Natural killer cell treated with Interleukin-12 subunit alpha and Interleukin-12 subunit beta and Interleukin-15 and Interleukin-18, amount 100 ng/mL, for 72 hours (primary cell): ENCODE measurements around the gene PLXNB2. TPM values are rescaled to one million over a fixed set of nuclear protein-coding genes. Genes with fewer than 3 reads are reported as not detected.
"Not testable (repeated sequence)": the region's sequence is repeated elsewhere in the genome, so short reads cannot be mapped to it uniquely, and the experiment has no call there.

Source experiments
- ATAC-seq, 2 donors: fragments of 150-1000 bp; cut with Tn5 transposase in 1 of 2; sonication (Bioruptor Pico), chemical (Tn5 transposase) in 1 of 2; 2 replicates each; pipeline ENCODE4 v1.10.0; 2021
- DNase-seq: peaks from one replicate; pipeline ENCODE4 v3.0.0; 2022; ENCODE audit warnings: low spot score
- H3K27ac Mint-ChIP-seq, 2 donors: 1 replicate in 1 of 2; 2 replicates in 1 of 2; pipeline ENCODE4 v1.8.0; 2022; ENCODE audit warnings: mixed read lengths in 2 of 2, mild to moderate bottlenecking in 1 of 2, moderate library complexity in 1 of 2
- H3K27me3 Mint-ChIP-seq, 2 donors: 1 replicate in 1 of 2; 2 replicates in 1 of 2; pipeline ENCODE4 v1.8.0; 2022; ENCODE audit warnings: mixed read lengths in 2 of 2
- H3K36me3 Mint-ChIP-seq: one replicate; pipeline ENCODE4 v1.8.0; 2022; ENCODE audit warnings: mixed read lengths
- H3K4me1 Mint-ChIP-seq, 2 donors: 1 replicate in 1 of 2; 2 replicates in 1 of 2; pipeline ENCODE4 v1.8.0; 2022; ENCODE audit warnings: low read depth in 2 of 2, mixed read lengths in 2 of 2, mild to moderate bottlenecking in 1 of 2
- H3K4me3 Mint-ChIP-seq: one replicate; pipeline ENCODE4 v1.8.0; 2022; ENCODE audit warnings: mixed read lengths
- H3K9me3 Mint-ChIP-seq: 2 replicates; pipeline ENCODE4 v1.8.0; 2022; ENCODE audit warnings: mixed read lengths
- total RNA-seq, 2 donors: library from RNA; stranded (reverse); gene quantifications; one replicate each; pipeline ENCODE4 v1.2.3, GENCODE V29; 2022

Gene PLXNB2
- total RNA-seq, 2 donors from 2014 or later: 4.4 to 5.5 TPM

DNA sequence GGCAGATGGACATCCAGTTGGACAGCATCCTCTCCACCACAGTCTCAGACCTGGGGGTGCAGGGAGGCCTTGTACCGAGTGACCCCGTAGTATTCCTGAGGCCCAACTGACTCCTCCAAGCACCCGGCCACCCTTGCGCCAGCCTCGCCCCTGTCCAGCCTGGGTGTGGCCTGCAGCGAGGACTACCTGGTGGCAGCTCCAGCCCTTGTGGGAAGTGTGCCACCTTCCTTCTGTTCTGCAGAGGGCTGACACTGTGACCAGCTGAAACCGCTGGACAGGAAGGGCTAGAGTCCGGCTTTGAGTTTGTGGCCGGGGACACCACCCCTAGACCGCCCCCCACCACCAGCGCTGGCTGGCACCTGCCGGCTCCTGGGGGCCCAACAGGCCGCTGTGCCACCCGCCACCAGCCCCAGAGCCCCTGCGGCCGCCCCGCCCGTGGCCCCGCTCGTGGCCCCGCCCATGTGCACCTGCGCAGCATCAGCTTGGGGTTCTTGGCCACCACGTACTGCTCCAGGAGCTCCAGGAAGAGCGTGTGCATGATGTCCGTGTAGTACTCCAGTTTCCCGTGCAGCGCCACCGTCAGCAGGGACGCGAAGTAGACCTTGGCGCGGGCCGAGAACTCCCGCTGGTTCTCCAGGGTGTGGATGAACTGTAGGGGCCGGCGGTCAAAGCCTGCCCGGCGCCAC lies 27.3 kb downstream of the PLXNB2 start:
- no peaks in the 10 kb centered on the region for H3K27me3 Mint-ChIP-seq
- no peak overlapping the region for H3K27ac Mint-ChIP-seq
- ATAC-seq (no peak), DNase-seq (no peak)
- H3K9me3 Mint-ChIP-seq: no peaks in the 10 kb centered on the region
- no peaks in the 10 kb centered on the region for H3K36me3 Mint-ChIP-seq
- no peaks in the 10 kb centered on the region for H3K4me1 Mint-ChIP-seq
- no peak overlapping the region for H3K4me3 Mint-ChIP-seq

DNA sequence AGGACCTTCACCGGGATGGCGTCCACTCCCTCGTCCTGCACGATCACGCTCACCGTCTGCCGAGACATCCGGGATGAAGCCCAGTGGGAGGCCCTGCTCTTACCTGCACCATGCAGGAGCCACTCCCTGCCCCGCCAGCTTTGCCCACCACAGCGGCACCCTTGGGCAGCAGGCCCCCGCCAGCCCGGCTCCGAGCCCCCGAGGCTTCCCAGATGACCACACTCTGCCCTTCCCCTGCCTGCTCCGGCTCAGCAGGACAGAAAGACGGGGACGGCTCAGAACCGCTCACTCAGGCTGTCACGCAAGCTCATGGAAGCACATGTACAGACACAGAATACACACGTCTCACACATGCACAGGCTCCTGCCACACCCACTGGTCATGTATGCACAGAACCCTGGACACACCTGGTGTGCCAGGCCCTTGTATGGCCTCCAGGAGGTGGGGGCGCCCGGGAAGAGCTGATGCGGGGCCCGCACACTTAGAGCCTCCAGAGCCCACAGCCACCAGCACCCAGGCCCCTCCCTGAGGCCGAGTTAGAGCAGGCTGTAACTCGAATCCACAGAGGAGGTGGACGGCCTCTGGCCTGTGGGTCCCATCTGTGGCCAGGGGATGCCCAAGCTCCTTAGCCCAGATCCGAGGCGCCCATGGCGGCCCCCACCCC lies 28.4 kb downstream of the PLXNB2 start:
- Mint-ChIP-seq H3K36me3 (no peaks in the 10 kb centered on the region), H3K4me3 (no peak overlapping the region), H3K4me1 (no peaks in the 10 kb centered on the region), H3K9me3 (no peaks in the 10 kb centered on the region), H3K27ac (no peak overlapping the region), H3K27me3 (peaks cover 0 to under 1% of the 10 kb centered on the region in 2 donors)
- DNase-seq (no peak), ATAC-seq (no peak)

DNA sequence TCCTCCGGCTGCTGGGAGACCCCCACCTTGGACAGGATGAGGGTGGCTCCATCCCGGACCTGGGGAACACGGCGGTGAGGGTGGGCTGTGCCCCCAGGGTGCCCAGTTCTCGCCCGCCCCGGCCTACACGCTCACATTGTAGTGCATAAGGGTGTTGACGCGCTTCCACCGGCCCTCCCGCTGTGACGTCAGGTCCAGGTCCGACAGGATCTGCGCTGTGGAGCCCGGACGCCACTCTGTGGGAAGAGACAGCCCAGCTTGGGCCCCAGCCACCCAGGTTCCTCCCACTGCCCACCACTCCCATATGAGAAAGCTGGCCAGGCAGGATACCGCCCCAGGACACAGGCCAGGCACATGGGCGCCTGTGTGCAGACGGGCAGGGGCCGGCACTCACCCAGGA lies 29.0 kb downstream of the PLXNB2 start:
- H3K27ac Mint-ChIP-seq: no peak overlapping the region
- H3K4me1 Mint-ChIP-seq: no peaks in the 10 kb centered on the region
- no peak overlapping the region for H3K4me3 Mint-ChIP-seq
- H3K27me3 Mint-ChIP-seq: peaks cover 0 to 2% of the 10 kb centered on the region in 2 donors
- no peaks in the 10 kb centered on the region for H3K36me3 Mint-ChIP-seq
- no peaks in the 10 kb centered on the region for H3K9me3 Mint-ChIP-seq
- ATAC-seq (no peak), DNase-seq (no peak)

DNA sequence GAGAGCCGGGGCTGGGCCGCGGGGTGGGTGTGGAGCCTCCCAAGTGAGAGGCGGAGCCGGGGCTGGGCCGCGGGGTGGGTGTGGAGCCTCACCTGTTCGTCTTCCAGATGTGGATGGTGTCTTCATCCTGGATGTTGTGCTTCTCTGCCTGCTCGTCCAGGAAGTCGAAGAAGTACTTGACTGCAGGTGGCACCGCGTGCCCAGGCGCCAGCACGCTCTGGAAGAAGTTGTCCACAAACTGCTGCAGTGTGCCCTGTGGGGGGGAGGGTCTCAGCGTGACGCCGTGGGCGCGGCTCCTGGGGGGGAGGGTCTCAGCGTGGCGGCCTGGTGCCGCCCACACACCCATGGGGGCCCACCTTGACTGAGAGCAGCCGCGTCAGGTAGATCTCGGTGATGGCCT lies 29.7 kb downstream of the PLXNB2 start:
- H3K27ac Mint-ChIP-seq: no peak overlapping the region
- no peaks in the 10 kb centered on the region for H3K36me3 Mint-ChIP-seq
- H3K9me3 Mint-ChIP-seq: no peaks in the 10 kb centered on the region
- no peak overlapping the region for H3K4me3 Mint-ChIP-seq
- no peaks in the 10 kb centered on the region for H3K4me1 Mint-ChIP-seq
- H3K27me3 Mint-ChIP-seq: peaks cover 0 to 2% of the 10 kb centered on the region in 2 donors
- ATAC-seq: no peak
- no peak for DNase-seq

DNA sequence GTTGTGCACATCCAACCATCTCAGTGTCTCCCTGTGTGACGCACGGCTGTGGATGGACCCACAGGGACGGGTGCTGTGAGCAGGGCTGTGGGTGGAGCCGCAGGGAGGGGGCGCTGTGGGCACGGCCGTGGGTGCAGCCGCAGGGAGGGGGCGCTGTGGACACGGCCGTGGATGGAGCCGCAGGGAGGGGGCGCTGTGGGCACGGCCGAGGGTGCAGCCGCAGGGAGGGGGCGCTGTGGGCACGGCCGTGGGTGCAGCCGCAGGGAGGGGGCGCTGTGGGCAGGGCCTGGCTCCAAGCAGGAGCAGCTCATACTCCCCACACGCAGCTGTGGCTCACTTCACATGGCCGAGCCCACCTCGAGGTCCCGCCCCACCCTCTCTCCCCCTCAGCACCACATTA lies 31.3 kb downstream of the PLXNB2 start:
- no peaks in the 10 kb centered on the region for H3K9me3 Mint-ChIP-seq
- ATAC-seq (peak; percentile 69 to 72), DNase-seq (no peak)
- H3K36me3 Mint-ChIP-seq: no peaks in the 10 kb centered on the region
- no peaks in the 10 kb centered on the region for H3K4me1 Mint-ChIP-seq
- H3K27me3 Mint-ChIP-seq: peaks cover 0 to 2% of the 10 kb centered on the region in 2 donors
- no peak overlapping the region for H3K27ac Mint-ChIP-seq
- no peak overlapping the region for H3K4me3 Mint-ChIP-seq

DNA sequence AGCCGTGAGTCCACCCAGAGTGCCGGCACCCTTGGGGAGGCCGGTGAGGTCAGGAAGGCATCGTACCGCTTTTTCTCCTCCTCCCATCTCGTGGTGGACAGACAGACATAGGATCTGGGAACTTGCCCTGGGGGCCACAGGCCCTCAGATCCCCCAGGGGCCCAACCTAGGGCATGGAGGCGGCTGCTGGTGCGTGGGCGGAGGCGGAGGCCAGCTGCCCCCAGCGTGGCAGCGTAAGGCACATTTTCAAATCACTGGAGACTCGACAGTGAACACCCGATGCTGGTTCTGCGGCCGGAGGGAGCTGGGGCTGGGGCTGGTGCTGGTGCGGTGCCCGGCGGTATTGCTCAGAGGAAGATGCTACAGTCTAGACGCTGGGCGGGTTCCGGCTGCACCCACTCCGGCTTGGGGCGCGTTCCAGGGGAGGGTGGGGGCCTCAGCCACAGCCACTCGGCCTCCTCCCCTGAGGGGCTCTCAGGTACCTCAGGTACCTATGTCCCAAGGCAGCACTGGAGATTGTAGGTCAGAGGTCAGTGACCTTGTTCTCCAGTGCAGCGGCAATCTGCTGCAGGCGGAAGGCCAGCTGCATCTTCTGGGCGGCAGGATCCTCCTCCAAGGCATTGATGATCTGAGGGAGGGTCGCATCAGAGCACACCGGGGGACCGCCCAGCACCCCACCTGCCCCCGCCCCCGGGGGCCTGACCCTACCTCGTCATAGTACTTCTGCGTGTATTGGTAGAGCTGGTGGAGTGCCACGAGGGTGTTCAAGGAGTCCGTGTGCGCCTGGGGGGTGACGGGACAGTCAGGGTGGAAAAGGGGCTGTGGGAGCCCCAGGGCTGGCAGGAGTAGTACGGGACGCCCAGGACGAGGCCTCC lies 32.0 kb downstream of the PLXNB2 start:
- no peak for DNase-seq
- Mint-ChIP-seq H3K27ac (no peak overlapping the region), H3K27me3 (peaks cover 0 to 2% of the 10 kb centered on the region in 2 donors), H3K4me3 (no peak overlapping the region), H3K9me3 (no peaks in the 10 kb centered on the region), H3K4me1 (no peaks in the 10 kb centered on the region), H3K36me3 (no peaks in the 10 kb centered on the region)
- no peak for ATAC-seq

DNA sequence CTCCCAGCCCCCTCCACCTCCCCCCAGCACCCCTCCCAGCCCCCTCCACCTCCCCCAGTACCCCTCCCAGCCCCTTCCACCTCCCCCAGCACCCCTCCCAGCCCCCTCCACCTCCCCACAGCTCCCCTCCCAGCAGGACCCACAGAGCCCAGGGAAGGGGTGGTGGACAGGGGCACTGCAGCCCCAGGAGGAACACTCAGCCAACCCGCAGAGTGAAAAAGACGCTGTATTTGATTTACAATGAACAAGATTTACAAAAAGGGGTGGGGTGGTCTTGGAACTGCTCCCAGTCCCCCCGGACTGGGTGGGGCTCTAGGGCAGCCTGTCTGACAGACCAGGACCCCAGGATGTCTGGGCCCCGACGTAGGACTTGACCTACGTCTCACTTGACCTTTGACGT lies 32.7 kb downstream of the PLXNB2 start:
- Mint-ChIP-seq H3K9me3 (no peaks in the 10 kb centered on the region), H3K36me3 (no peaks in the 10 kb centered on the region), H3K4me1 (no peaks in the 10 kb centered on the region), H3K27me3 (peaks cover 0 to 2% of the 10 kb centered on the region in 2 donors), H3K27ac (no peak overlapping the region), H3K4me3 (no peak overlapping the region)
- ATAC-seq (no peak), DNase-seq (no peak)

DNA sequence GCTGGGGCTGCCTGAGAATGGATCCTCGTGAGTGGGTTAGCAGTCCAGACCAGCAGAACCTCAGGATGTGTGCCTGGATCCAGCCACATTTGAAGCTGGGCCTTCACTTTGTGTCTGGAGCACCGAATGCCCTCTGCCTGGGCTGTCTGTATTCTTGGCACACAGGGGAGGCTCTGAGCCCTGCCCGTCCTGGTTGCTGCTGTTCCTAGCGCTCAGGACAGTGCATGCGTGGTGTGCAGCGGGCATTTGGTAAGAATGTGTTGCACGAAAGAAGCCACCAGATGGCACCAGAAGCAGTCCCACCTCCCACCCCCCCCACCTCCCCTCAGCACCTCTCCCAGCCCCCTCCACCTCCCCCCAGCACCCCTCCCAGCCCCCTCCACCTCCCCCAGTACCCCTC lies 33.1 kb downstream of the PLXNB2 start:
- ATAC-seq: no peak
- no peak overlapping the region for H3K4me3 Mint-ChIP-seq
- no peak overlapping the region for H3K27ac Mint-ChIP-seq

DNA sequence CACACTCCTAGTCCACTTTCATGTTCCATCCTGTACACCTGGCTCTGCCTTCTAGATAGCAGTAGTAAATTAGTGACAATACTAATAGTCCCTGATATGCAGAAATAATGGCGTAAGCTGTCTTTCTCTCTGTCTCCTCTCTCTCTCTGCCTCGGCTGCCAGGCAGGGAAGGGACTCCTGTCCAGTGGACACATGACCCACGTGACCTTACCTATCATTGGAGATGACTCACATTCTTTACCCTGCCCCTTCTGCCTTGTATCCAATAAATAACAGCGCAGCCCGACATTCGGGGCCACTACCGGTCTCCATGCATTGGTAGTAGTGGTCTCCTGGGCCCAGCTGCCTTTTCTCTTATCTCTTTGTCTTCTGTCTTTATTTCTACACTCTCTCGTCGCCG lies 33.7 kb downstream of the PLXNB2 start:
- not testable (repeated sequence) for H3K4me1 Mint-ChIP-seq, H3K9me3 Mint-ChIP-seq, ATAC-seq, H3K4me3 Mint-ChIP-seq, H3K27me3 Mint-ChIP-seq, H3K36me3 Mint-ChIP-seq, DNase-seq, H3K27ac Mint-ChIP-seq

More for the DNA sequence above, 33.1 kb downstream of the PLXNB2 start:
- H3K36me3 Mint-ChIP-seq: no peaks in the 10 kb centered on the region
- DNase-seq: no peak
- peaks cover 0 to 2% of the 10 kb centered on the region in 2 donors for H3K27me3 Mint-ChIP-seq
- no peaks in the 10 kb centered on the region for H3K9me3 Mint-ChIP-seq
- H3K4me1 Mint-ChIP-seq: no peaks in the 10 kb centered on the region

DNA sequence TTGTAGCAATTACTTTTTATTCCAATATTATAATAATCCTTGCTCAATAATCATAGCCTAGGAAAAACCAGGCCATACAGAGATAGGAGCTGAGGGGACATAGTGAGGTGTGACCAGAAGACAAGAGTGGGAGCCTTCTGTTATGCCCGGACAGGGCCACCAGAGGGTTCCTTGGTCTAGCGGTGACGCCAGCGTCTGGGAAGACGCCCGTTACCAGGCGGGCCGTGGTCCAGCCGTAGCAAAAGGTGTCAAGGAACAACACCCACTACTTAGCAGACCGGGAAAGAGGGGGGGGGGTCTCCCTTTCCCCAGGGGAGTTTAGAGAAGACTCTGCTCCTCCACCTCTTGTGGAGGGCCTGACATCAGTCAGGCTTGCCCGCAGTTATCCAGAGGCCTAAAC lies 34.1 kb downstream of the PLXNB2 start:
- H3K27ac Mint-ChIP-seq, H3K36me3 Mint-ChIP-seq, H3K4me3 Mint-ChIP-seq, ATAC-seq, DNase-seq, H3K27me3 Mint-ChIP-seq, H3K4me1 Mint-ChIP-seq, H3K9me3 Mint-ChIP-seq: not testable (repeated sequence)

DNA sequence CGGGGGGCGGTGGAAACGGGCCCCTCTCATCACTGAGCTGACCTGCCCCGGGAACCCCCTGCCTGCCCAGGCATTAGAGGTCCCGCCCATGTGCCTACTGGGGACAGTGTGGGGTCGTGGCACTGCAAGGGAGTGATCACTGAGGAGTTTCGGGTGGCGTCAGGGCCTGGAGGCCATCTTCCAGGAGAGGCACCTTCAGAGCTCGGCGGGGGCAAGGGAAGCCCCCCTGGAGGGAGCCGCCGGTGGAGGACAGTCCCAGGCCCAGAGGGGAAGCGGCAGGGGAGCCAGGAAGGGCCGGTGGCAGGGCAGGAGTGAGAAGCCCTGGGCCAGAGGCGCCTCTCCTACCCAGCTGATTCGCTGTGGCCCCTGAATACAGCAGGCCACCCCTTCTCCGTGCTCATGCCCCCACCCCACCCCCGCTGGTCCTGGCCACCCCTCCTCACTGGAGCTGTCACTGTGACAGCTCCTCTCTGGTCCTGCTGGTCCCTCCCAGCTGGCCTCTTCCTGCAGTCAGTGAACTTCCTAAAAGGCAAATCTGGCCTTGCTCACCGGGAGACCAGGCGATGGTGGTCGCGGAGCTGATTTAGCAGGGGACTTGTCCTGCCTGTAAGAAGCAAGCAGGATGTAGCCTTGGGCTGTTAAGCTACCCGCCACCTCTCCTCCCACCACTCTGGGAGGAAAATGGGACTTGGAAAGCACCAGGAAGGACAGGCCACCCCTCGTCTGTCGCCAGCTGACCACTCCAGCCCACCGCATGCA lies 35.2 kb downstream of the PLXNB2 start:
- Mint-ChIP-seq H3K9me3 (no peaks in the 10 kb centered on the region), H3K36me3 (no peaks in the 10 kb centered on the region), H3K27ac (no peak overlapping the region), H3K27me3 (peaks cover 0 to 2% of the 10 kb centered on the region in 2 donors), H3K4me1 (peaks cover 0 to 3% of the 10 kb centered on the region in 2 donors), H3K4me3 (no peak overlapping the region)
- no peak for ATAC-seq
- DNase-seq: no peak

DNA sequence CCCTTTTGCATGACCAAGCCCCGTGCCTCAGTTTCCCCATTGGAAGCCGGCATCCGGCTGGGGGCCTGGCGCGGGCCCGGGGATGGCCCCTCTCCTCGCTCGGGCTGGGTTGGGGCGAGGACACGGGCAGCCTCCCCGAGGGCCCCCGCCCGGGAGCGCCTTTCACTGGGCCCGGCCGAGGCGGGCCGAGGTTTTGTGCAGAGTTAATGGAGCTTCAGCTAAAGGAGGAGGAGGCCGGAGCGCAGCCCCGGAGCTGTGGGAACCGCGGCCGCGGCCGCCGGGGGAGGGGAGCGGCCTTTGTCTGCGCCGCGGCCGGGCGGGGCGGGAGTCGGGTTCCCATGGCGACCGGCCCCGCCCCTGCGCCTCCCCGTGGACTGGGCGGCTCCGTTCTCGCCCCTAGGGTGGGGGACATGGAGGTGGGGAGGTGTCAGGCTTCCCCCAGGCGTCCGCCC lies 35.9 kb downstream of the PLXNB2 start:
- ATAC-seq (peak; percentile 29 to 56), DNase-seq (no peak)
- H3K4me3 Mint-ChIP-seq: peak overlapping the region; percentile 56
- no peaks in the 10 kb centered on the region for H3K36me3 Mint-ChIP-seq
- peaks cover 0 to 3% of the 10 kb centered on the region in 2 donors for H3K4me1 Mint-ChIP-seq
- H3K27me3 Mint-ChIP-seq: peaks cover 0 to 2% of the 10 kb centered on the region in 2 donors
- H3K9me3 Mint-ChIP-seq: no peaks in the 10 kb centered on the region
- no peak overlapping the region for H3K27ac Mint-ChIP-seq

DNA sequence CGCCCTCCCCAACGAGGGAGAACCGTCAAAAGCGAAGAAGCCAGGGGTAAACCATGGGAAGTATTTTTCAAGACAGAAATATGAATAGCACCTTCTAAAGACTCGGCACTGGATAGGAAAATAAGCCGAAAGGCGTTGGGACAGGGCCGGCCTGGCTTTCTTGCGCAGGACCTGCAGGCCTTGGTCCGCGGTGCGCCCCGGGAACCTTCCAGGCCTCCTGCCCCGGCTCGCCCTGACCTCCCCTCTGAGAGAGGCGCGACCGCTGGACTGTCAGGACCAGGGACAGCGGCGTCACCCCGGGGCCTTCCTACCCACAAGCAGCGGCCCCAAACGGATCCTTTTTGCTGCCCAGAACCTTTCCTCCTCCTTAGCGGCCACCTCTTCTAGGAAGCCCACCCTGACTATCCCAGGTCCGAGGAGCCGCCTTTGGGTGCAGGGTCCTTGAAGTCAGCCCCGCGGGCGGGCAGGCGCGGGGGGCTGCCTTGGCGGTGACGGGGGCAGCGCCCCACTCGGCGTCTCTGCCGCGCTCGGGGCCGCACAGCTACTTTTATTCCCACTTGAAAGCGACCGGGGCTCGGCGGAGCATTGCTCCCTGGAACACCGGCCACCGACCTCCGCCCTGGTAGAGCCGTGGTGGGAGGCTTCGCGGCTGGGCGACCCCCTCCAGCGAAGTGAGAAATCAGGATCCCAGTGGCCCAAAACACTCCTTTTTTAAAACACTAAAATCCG lies 36.6 kb downstream of the PLXNB2 start:
- DNase-seq (no peak), ATAC-seq (peak; percentile 70 to 77)
- H3K4me3 Mint-ChIP-seq: peak overlapping the region; percentile 56
- H3K27me3 Mint-ChIP-seq: peaks cover 0 to 2% of the 10 kb centered on the region in 2 donors
- H3K36me3 Mint-ChIP-seq: no peaks in the 10 kb centered on the region
- H3K9me3 Mint-ChIP-seq: no peaks in the 10 kb centered on the region
- peaks cover 0 to 3% of the 10 kb centered on the region in 2 donors for H3K4me1 Mint-ChIP-seq
- H3K27ac Mint-ChIP-seq: no peak overlapping the region
